HepG2 (cell line): ENCODE measurements around the gene TTC6. TPM values are rescaled to one million over a fixed set of nuclear protein-coding genes. Genes with fewer than 3 reads are reported as not detected.

Source experiments
- ATAC-seq: fragments of 200-7000 bp; cut with Tn5 transposase; 3 replicates; pipeline ENCODE4 v1.9.1; 2020; ENCODE audit warnings: mild to moderate bottlenecking, moderate library complexity
- BruUV-seq: library from RNA; stranded (reverse); fragments of 400-500 nt; replicated peaks from 2 replicates; lab custom pipeline; 2021; lab: Mats Ljungman, UMichigan
- CTCF ChIA-PET: fragments of 300-600 bp; formaldehyde crosslinking; extraction: SDS; loops from one replicate; lab custom pipeline; 2021; ENCODE audit warnings: low total read pairs, inconsistent platforms, low intra/inter-chr PET ratio; lab: Yijun Ruan, JAX
- POLR2A ChIA-PET: fragments of 350-600 bp; sonication (Branson Sonifier 250); formaldehyde crosslinking; loops from one replicate; lab custom pipeline; 2020; ENCODE audit warnings: antibody characterized with exemption, inconsistent platforms; lab: Yijun Ruan, JAX
- DNase-seq: peaks from one replicate; pipeline ENCODE4 v3.0.0-alpha.2; 2015; ENCODE audit warnings: low spot score
- FAIRE-seq: peaks from 3 replicates; lab custom pipeline; 2011; peaks lifted over from hg19 to GRCh38; lab: Jason Lieb, UNC
- H2AFZ ChIP-seq: one replicate; pipeline ENCODE4 v1.6.1; 2011; ENCODE audit warnings: low read length, inconsistent platforms
- H3K27ac ChIP-seq: fragments of 300-600 bp; 3 replicates; pipeline ENCODE4 v1.8.0; 2011; ENCODE audit warnings: mixed run types, mild to moderate bottlenecking, mixed read lengths, low read length, inconsistent platforms; ENCODE audit not compliant: insufficient read depth; ENCODE audit errors: extremely low read length
- H3K27me3 ChIP-seq, 2 experiments: fragments of 200-600 bp in 1 of 2; 2 replicates in 1 of 2; 3 replicates in 1 of 2; pipeline versions ENCODE4 v1.6.0 to v1.8.0; 2011; ENCODE audit warnings: low read length in 2 of 2, mild to moderate bottlenecking in 2 of 2, moderate library complexity in 2 of 2, inconsistent platforms in 1 of 2; ENCODE audit not compliant: insufficient read depth in 2 of 2, control insufficient read depth in 1 of 2
- H3K36me3 ChIP-seq, 2 experiments: fragments of 200-600 bp in 1 of 2; replicated peaks in 1 of 2; 2 replicates in 1 of 2; 3 replicates in 1 of 2; pipeline versions ENCODE4 v1.5.1 to v1.8.0; 2011; ENCODE audit warnings: low read length in 2 of 2, inconsistent platforms in 1 of 2; ENCODE audit not compliant: insufficient read depth in 2 of 2, control insufficient read depth in 1 of 2
- H3K4me1 ChIP-seq: 2 replicates; pipeline ENCODE4 v1.5.1; 2012; ENCODE audit warnings: low read length, inconsistent platforms; ENCODE audit not compliant: insufficient read depth
- H3K4me2 ChIP-seq: 2 replicates; pipeline ENCODE4 v1.6.0; 2011; ENCODE audit warnings: low read depth, low read length, inconsistent platforms
- H3K4me3 ChIP-seq, 3 experiments: fragments of 200-600 bp in 1 of 3; sonication (generic), shearing (Covaris generic) in 1 of 3; replicated peaks in 1 of 3; 2 replicates each; pipeline ENCODE4 v1.5.1; 2011 to 2016; ENCODE audit warnings: low read length in 3 of 3, inconsistent platforms in 2 of 3, low read depth in 2 of 3, mild to moderate bottlenecking in 2 of 3, control low read depth in 1 of 3, mixed read lengths in 1 of 3; ENCODE audit not compliant: insufficient read depth in 1 of 3
- H3K79me2 ChIP-seq: one replicate; pipeline ENCODE4 v1.6.1; 2011; ENCODE audit warnings: low read length, inconsistent platforms; ENCODE audit not compliant: insufficient read depth
- H3K9ac ChIP-seq: 2 replicates; pipeline ENCODE4 v1.6.0; 2011; ENCODE audit warnings: mild to moderate bottlenecking, low read depth, low read length, inconsistent platforms; ENCODE audit not compliant: insufficient read depth
- H3K9me3 ChIP-seq: 2 replicates; pipeline ENCODE4 v1.5.1; 2012; ENCODE audit warnings: mild to moderate bottlenecking, low read length
- H4K20me1 ChIP-seq: 2 replicates; pipeline ENCODE4 v1.6.0; 2011; ENCODE audit warnings: inconsistent platforms, mild to moderate bottlenecking, low read length, moderate library complexity; ENCODE audit not compliant: insufficient read depth
- AGO1 ChIP-seq: fragments of 200-400 bp; formaldehyde crosslinking; IDR thresholded peaks from 2 replicates; pipeline ENCODE4 v1.6.1; 2017; ENCODE audit warnings: mild to moderate bottlenecking, low read depth, low read length, moderate library complexity; ENCODE audit not compliant: poor library complexity, severe bottlenecking
- MED8 ChIP-seq: sonication (generic); formaldehyde crosslinking; IDR thresholded peaks from 2 replicates; pipeline ENCODE4 v1.8.1; 2023; ENCODE audit warnings: mild to moderate bottlenecking, missing genetic modification reagents; ENCODE audit not compliant: insufficient replicate concordance
- MTF1 ChIP-seq: sonication (generic); formaldehyde crosslinking; IDR thresholded peaks from 2 replicates; pipeline ENCODE4 v1.5.0; 2020; ENCODE audit warnings: missing genetic modification reagents
- NCOA2 ChIP-seq: sonication (generic); formaldehyde crosslinking; IDR thresholded peaks from 2 replicates; pipeline ENCODE4 v1.8.0; 2022; ENCODE audit warnings: inconsistent platforms
- NFKB2 ChIP-seq: sonication (generic); formaldehyde crosslinking; IDR thresholded peaks from 2 replicates; pipeline ENCODE4 v1.4.0; 2020; ENCODE audit warnings: missing genetic modification reagents, borderline replicate concordance
- NONO ChIP-seq, 2 experiments: fragments of 450-650 bp in 1 of 2; sonication (generic) in 1 of 2; formaldehyde crosslinking in 1 of 2; IDR thresholded peaks in 1 of 2; conservative IDR thresholded peaks in 1 of 2; 2 replicates each; pipeline versions ENCODE4 v1.6.1 to v1.8.0; 2017 to 2022; ENCODE audit warnings: mild to moderate bottlenecking in 1 of 2, missing genetic modification reagents in 1 of 2, moderate library complexity in 1 of 2
- PBX2 ChIP-seq: IDR thresholded peaks from 2 replicates; pipeline ENCODE4 v1.6.1; 2016; ENCODE audit warnings: control low read depth
- PCBP1 ChIP-seq: fragments of 200-400 bp; formaldehyde crosslinking; IDR thresholded peaks from 2 replicates; pipeline ENCODE4 v1.6.1; 2017; ENCODE audit warnings: mild to moderate bottlenecking, low read depth, low read length, borderline replicate concordance
- PLRG1 ChIP-seq: fragments of 450-650 bp; conservative IDR thresholded peaks from 2 replicates; pipeline ENCODE4 v1.6.1; 2016
- SYNCRIP ChIP-seq: fragments of 200-400 bp; formaldehyde crosslinking; IDR thresholded peaks from 2 replicates; pipeline ENCODE4 v1.6.1; 2018; ENCODE audit warnings: mild to moderate bottlenecking, low read depth, low read length; ENCODE audit not compliant: insufficient read depth
- TCF7 ChIP-seq: sonication (generic); IDR thresholded peaks from 2 replicates; pipeline ENCODE4 v1.6.1; 2016; ENCODE audit warnings: antibody characterized with exemption, low read depth
- U2AF1 ChIP-seq: fragments of 200-400 bp; formaldehyde crosslinking; optimal IDR thresholded peaks from 2 replicates; pipeline ENCODE3; 2017; ENCODE audit warnings: mild to moderate bottlenecking, low read depth, low read length
- ZNF17 ChIP-seq: sonication (generic); formaldehyde crosslinking; IDR thresholded peaks from 2 replicates; pipeline ENCODE4 v1.5.0; 2020; ENCODE audit warnings: mild to moderate bottlenecking, missing genetic modification reagents
- ZNF224 ChIP-seq: sonication (generic); formaldehyde crosslinking; IDR thresholded peaks from 2 replicates; pipeline ENCODE4 v1.5.0; 2020; ENCODE audit warnings: mild to moderate bottlenecking, missing genetic modification reagents
- ZNF331 ChIP-seq: sonication (generic); formaldehyde crosslinking; IDR thresholded peaks from 2 replicates; pipeline ENCODE4 v1.4.0; 2020; ENCODE audit warnings: missing genetic modification reagents
- ZNF709 ChIP-seq: sonication (generic); formaldehyde crosslinking; IDR thresholded peaks from 2 replicates; pipeline ENCODE4 v1.5.0; 2020; ENCODE audit warnings: mild to moderate bottlenecking, missing genetic modification reagents
- ZNF780A ChIP-seq: sonication (generic); formaldehyde crosslinking; IDR thresholded peaks from 2 replicates; pipeline ENCODE4 v1.8.0; 2022; ENCODE audit warnings: mild to moderate bottlenecking, missing genetic modification reagents, moderate library complexity
- ZNF83 ChIP-seq: sonication (generic); formaldehyde crosslinking; IDR thresholded peaks from 2 replicates; pipeline ENCODE4 v1.4.0; 2020; ENCODE audit warnings: missing genetic modification reagents, mild to moderate bottlenecking, borderline replicate concordance
- in situ Hi-C: cut with HindIII; loops from 2 replicates; pipeline ENCODE4 v1.10.0; 2017; ENCODE audit warnings: low pct_unique_long_range_greater_than_20kb; ENCODE audit not compliant: extremely low pct_ligation_motif_present
- intact Hi-C: fragments of 100-400 bp; cut with micrococcal nuclease; formaldehyde crosslinking; loops from one replicate; pipeline ENCODE4 v1.10.0; 2022; ENCODE audit not compliant: unreplicated experiment
- polyA plus RNA-seq, 8 experiments: library from polyadenylated mRNA; depleted of rRNA in 3 of 8; stranded (reverse) in 7 of 8; unstranded in 1 of 8; fragments of >200 nt; fragmentation: Illumina TruSeq in 4 of 8; extraction: Trizol in 4 of 8; gene quantifications; 2 replicates each; pipeline versions ENCODE4 v1.2.1 to v1.2.3, GENCODE V29; 2011 to 2016; ENCODE audit warnings: low read depth in 4 of 8, missing spikeins in 1 of 8, mixed read lengths in 1 of 8; ENCODE audit not compliant: insufficient read depth in 1 of 8
- total RNA-seq, 5 experiments: library from RNA; depleted of rRNA; stranded (reverse); fragments of >200 nt; fragmentation: Illumina TruSeq; extraction: Trizol; gene quantifications; 2 replicates each; pipeline ENCODE4 v1.2.3, GENCODE V29; 2016; ENCODE audit warnings: low read depth in 1 of 5
- TF ChIP-seq, protein P1 (sequence below): sonication (generic); formaldehyde crosslinking; IDR thresholded peaks from 2 replicates; pipeline ENCODE4 v1.5.0; 2020; ENCODE audit warnings: missing genetic modification reagents, mild to moderate bottlenecking, borderline replicate concordance
- TF ChIP-seq, protein P2 (sequence below): sonication (generic); formaldehyde crosslinking; IDR thresholded peaks from 2 replicates; pipeline ENCODE4 v1.8.1; 2023; ENCODE audit warnings: mild to moderate bottlenecking, inconsistent platforms, moderate library complexity, missing genetic modification reagents, borderline replicate concordance

Gene TTC6
- total and polyA plus RNA-seq, 2 of the 13 experiments (the other 11 are each of a cell fraction or from before 2014, with no cell fraction given): 9.3 to 27.4 TPM

GRCh38 chr14:37606678-37607077 is 11.2 kb downstream of the TTC6 start:
- Histone ChIP-seq H3K4me1 (peaks cover 47% of the 10 kb centered on the region), H3K27me3 (no peaks in the 10 kb centered on the region), H4K20me1 (no peaks in the 10 kb centered on the region), H3K9ac (no peak overlapping the region), H3K9me3 (no peaks in the 10 kb centered on the region), H3K4me2 (no peak overlapping the region), H3K27ac (no peak overlapping the region), H3K79me2 (peaks cover 5% of the 10 kb centered on the region), H3K36me3 (peaks cover 3 to 4% of the 10 kb centered on the region in 2 experiments; a peak in 3 of 5 replicates), H2AFZ (no peak overlapping the region), H3K4me3 (no peak overlapping the region)
- no TSS peak for BruUV-seq
- FAIRE-seq (no peak), DNase-seq (no peak), ATAC-seq (no peak)
- POLR2A ChIA-PET: interaction anchor here (2.1 kb wide), 1 partner anchor 11 kb away, joined by 8 read pairs; the partner anchor contains the start of genes FOXA1 and TTC6
- in situ Hi-C loops: no loop called here
- intact Hi-C loops: loop anchor here (5.0 kb wide), 1 partner anchor 91 kb away; no protein-coding TSS in a partner anchor
- TF ChIP-seq NFKB2 (CRISPR knock-in tag): no peak
- no peak for TF ChIP-seq ZNF17 (CRISPR knock-in tag)
- TF ChIP-seq ZNF224 (CRISPR knock-in tag): no peak
- TF ChIP-seq NONO (IDR thresholded peaks at IDR 0.05): no peak
- TF ChIP-seq NONO (CRISPR knock-in tag; conservative IDR thresholded peaks at IDR 0.05): no peak
- TF ChIP-seq ZNF83 (CRISPR knock-in tag): no peak
- TF ChIP-seq PCBP1: no peak
- TF ChIP-seq U2AF1: no peak
- TF ChIP-seq TCF7: no peak
- TF ChIP-seq MTF1 (CRISPR knock-in tag): no peak
- TF ChIP-seq, protein P1, sequence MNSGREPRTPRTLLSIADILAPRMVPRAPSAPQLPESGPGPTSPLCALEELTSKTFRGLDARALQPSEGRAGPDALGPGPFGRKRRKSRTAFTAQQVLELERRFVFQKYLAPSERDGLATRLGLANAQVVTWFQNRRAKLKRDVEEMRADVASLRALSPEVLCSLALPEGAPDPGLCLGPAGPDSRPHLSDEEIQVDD (CRISPR knock-in tag): no peak
- no peak for TF ChIP-seq AGO1
- no peak for TF ChIP-seq ZNF709
- no peak for TF ChIP-seq NCOA2 (CRISPR knock-in tag)
- TF ChIP-seq MED8 (CRISPR knock-in tag): no peak
- no peak for TF ChIP-seq SYNCRIP
- no peak for TF ChIP-seq ZNF331
- TF ChIP-seq, protein P2, sequence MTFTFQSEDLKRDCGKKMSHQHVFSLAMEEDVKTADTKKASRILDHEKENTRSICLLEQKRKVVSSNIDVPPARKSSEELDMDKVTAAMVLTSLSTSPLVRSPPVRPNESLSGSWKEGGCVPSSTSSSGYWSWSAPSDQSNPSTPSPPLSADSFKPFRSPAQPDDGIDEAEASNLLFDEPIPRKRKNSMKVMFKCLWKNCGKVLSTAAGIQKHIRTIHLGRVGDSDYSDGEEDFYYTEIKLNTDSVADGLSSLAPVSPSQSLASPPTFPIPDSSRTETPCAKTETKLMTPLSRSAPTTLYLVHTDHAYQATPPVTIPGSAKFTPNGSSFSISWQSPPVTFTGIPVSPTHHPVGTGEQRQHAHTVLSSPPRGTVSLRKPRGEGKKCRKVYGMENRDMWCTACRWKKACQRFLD (CRISPR knock-in tag): no peak
- TF ChIP-seq PLRG1: no peak
- no peak for TF ChIP-seq ZNF780A
- no peak for TF ChIP-seq PBX2
- CTCF ChIA-PET: no interaction called here
